ENCODE data around the gene KLHL1. TPM values are rescaled to one million over a fixed set of nuclear protein-coding genes. Genes with fewer than 3 reads are reported as not detected.

Gene KLHL1
- total and polyA plus RNA-seq, 2 of the 4 experiments (the other 2 are of a cell fraction) = not detected

DNA sequence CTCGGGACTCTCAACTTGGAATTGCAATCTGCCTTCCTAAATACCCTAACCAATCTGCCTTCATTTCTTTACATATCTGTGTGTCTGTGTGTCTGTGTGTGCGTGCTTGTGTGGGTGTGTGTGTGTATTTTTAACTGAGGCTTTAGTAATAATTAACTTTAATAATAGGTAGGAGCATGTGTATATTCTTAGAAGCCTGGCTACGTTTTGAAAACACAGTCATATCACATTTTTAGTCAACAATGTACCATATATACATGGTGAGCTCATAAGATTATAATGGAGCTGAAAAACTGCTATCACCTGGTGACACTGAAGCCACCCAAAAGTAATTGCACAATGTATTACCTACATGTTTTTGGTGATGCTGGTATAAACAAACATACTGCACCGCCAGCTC lies 66.1 kb downstream of the KLHL1 start:
- in situ Hi-C loops (cut with MboI; ENCODE audit: low sequenced_read_pairs) = no loop called here

More for the DNA sequence above, 66.1 kb downstream of the KLHL1 start:
- Histone ChIP-seq H3K4me1 (ENCODE audit: control insufficient read depth, insufficient read depth, low read length) (no peaks in the 10 kb centered on the region), H3K79me1 (ENCODE audit: low read depth in 1 of 2, low read length in 2 of 2) (no peaks in the 10 kb centered on the region), H4K5ac (ENCODE audit: low read depth, low read length) (no peak overlapping the region), H2AFZ (replicated peaks; ENCODE audit: low read length, poor library complexity) (no peak overlapping the region), H2BK5ac (ENCODE audit: low read depth, low read length, poor library complexity, severe bottlenecking) (no peak overlapping the region), H2BK120ac (ENCODE audit: low read depth, low read length) (no peak overlapping the region), H3K4me3 (ENCODE audit: insufficient read depth, low read depth, low read length) (no peak overlapping the region), H3K9ac (ENCODE audit: low read depth, low read length) (no peak overlapping the region), H3K14ac (replicated peaks; ENCODE audit: low read depth, low read length) (no peak overlapping the region), H3K23ac (ENCODE audit: low read depth, low read length) (no peak overlapping the region), H3K18ac (ENCODE audit: low read depth, low read length) (no peak overlapping the region), H2BK15ac (ENCODE audit: low read depth, low read length) (no peak overlapping the region), H2AK9ac (replicated peaks; ENCODE audit: low read depth, low read length, poor library complexity) (no peak overlapping the region), H2AK5ac (ENCODE audit: low read depth, low read length) (no peak overlapping the region), H3K9me1 (ENCODE audit: insufficient read depth, low read length) (no peaks in the 10 kb centered on the region), H3K27me3 (ENCODE audit: control insufficient read depth, insufficient read depth, low read length) (no peaks in the 10 kb centered on the region), H4K91ac (ENCODE audit: insufficient read depth, low read depth, low read length) (no peak overlapping the region), H4K20me1 (ENCODE audit: insufficient read depth, low read length) (no peaks in the 10 kb centered on the region), H3K9me3 (ENCODE audit: control insufficient read depth, insufficient read depth, low read length) (peaks cover 5% of the 10 kb centered on the region), H3K4me2 (ENCODE audit: low read depth, low read length) (no peak overlapping the region), H3K27ac (ENCODE audit: insufficient read depth, low read length) (no peak overlapping the region), H3K56ac (ENCODE audit: extremely low read depth, insufficient read depth, low read length) (no peak overlapping the region), H4K8ac (ENCODE audit: low read depth in 2 of 2, low read length in 2 of 2) (no peak overlapping the region), H2BK20ac (ENCODE audit: low read depth, low read length) (no peak overlapping the region), H3K4ac (ENCODE audit: low read depth, low read length) (no peak overlapping the region), H3K36me3 (ENCODE audit: control insufficient read depth, insufficient read depth, low read length) (no peaks in the 10 kb centered on the region)
- no peak for TF ChIP-seq POLR2A (IDR thresholded peaks at IDR 0.05; ENCODE audit: low read depth, low read length)
- POLR2A ChIA-PET (ENCODE audit: unreplicated experiment) = no interaction called here
- no CpG with 5 or more reads among the region's 4 CpGs for WGBS, 2 experiments (ENCODE audit: extremely low coverage in 2 of 2, insufficient read length in 1 of 2)
- dilution Hi-C loops (cut with HindIII; ENCODE audit: low sequenced_read_pairs, unreplicated experiment) (no loop called here), intact Hi-C loops (cut with micrococcal nuclease) (no loop called here)
- CTCF ChIA-PET = no interaction called here
- ATAC-seq (ENCODE audit: low read depth) (no peak), DNase-seq (no peak)
- BruUV-seq (replicated peaks) = no TSS peak
